Testis (tissue), 3 donors: ENCODE data around the gene INPP1. TPM values are rescaled to one million over a fixed set of nuclear protein-coding genes. Genes with fewer than 3 reads are reported as not detected.

Experiments used
- DNase-seq: peaks from one replicate; pipeline ENCODE4 v3.0.0-alpha.2; 2019
- H3K27ac ChIP-seq, 2 donors: fragments of 200-600 bp; sonication (generic); one replicate each; pipeline ENCODE4 v1.5.1; 2019
- H3K27me3 ChIP-seq: fragments of 200-600 bp; sonication (generic); one replicate; pipeline ENCODE4 v1.5.1; 2019
- H3K36me3 ChIP-seq: fragments of 200-600 bp; sonication (generic); one replicate; pipeline ENCODE4 v1.5.1; 2017; ENCODE audit warnings: low read depth; ENCODE audit errors: missing control alignments
- H3K4me1 ChIP-seq: fragments of 200-600 bp; sonication (generic); one replicate; pipeline ENCODE4 v1.5.1; 2019
- H3K4me3 ChIP-seq, 2 donors: fragments of 200-600 bp; sonication (generic); one replicate each; pipeline ENCODE4 v1.5.1; 2017 to 2019
- H3K9me3 ChIP-seq: fragments of 200-600 bp; sonication (generic); one replicate; pipeline ENCODE4 v1.5.1; 2017
- CTCF ChIP-seq, 3 experiments: fragments of 450-650 bp in 2 of 3; fragments of 200-600 bp in 1 of 3; sonication (generic) in 1 of 3; IDR thresholded peaks; one replicate each; pipeline ENCODE4 v1.5.1; 2016 to 2019; ENCODE audit warnings: antibody characterized with exemption in 3 of 3, mild to moderate bottlenecking in 2 of 3, moderate library complexity in 1 of 3
- POLR2A ChIP-seq: fragments of 450-650 bp; IDR thresholded peaks from one replicate; pipeline ENCODE4 v1.6.1; 2017; ENCODE audit warnings: antibody characterized with exemption, mild to moderate bottlenecking, moderate library complexity
- WGBS, 2 donors: methylation state at CpG; one replicate each; pipeline ENCODE4 v1.1.5; 2018; 5-methylcytosine and 5-hydroxymethylcytosine counted together
- intact Hi-C: fragments of 100-400 bp; cut with DNase I; formaldehyde crosslinking; loops from one replicate; pipeline ENCODE4 v1.15.1; 2023; ENCODE audit warnings: low total_unique reads
- polyA plus RNA-seq: library from polyadenylated mRNA; stranded (reverse); fragments of 350-450 nt; fragmentation: Illumina TruSeq; extraction: RNeasy Lipid Tissue Mini Kit (QIAGEN cat#74804); gene quantifications from one replicate; pipeline ENCODE4 v1.2.3, GENCODE V29; 2014; ENCODE audit warnings: low read depth, low replicate concordance; ENCODE audit not compliant: insufficient read depth
- total RNA-seq, 2 donors: library from RNA; depleted of rRNA; stranded (reverse); fragments of >200 nt; gene quantifications; one replicate each; pipeline ENCODE4 v1.2.3, GENCODE V29; 2016

The INPP1 gene
- total and polyA plus RNA-seq, 3 donors from 2014 or later: 37.8 to 105 (median 62.6) TPM

- H3K4me1 ChIP-seq: no peaks in the 10 kb centered on the region
- no peak overlapping the region for H3K27ac ChIP-seq
- intact Hi-C loops: no loop called here
- DNase-seq: no peak
- WGBS, 2 donors: 83% methylated on average over 5 of the region's 5 CpGs
- TF ChIP-seq CTCF (IDR thresholded peaks at IDR 0.05) (no peak), POLR2A (no peak)
- H3K27me3 ChIP-seq: no peaks in the 10 kb centered on the region
- no peak overlapping the region for H3K4me3 ChIP-seq
- H3K9me3 ChIP-seq: no peaks in the 10 kb centered on the region
- H3K36me3 ChIP-seq: no peaks in the 10 kb centered on the region
Observed at GRCh38 chr2:190380962-190381412, 37.6 kb downstream of the INPP1 start.

- H3K9me3 ChIP-seq: no peaks in the 10 kb centered on the region
- H3K4me1 ChIP-seq: no peaks in the 10 kb centered on the region
- peak in 2 of 3 experiments; percentile 46 to 47 for TF ChIP-seq CTCF (IDR thresholded peaks at IDR 0.05)
- TF ChIP-seq POLR2A: no peak
- no peaks in the 10 kb centered on the region for H3K27me3 ChIP-seq
- DNase-seq: peak; percentile 47
- no peak overlapping the region for H3K4me3 ChIP-seq
- intact Hi-C loops: no loop called here
- no peaks in the 10 kb centered on the region for H3K36me3 ChIP-seq
- no peak overlapping the region for H3K27ac ChIP-seq
- 28 to 33% methylated on average over 1 of the region's 1 CpG for WGBS, 2 donors
Observed at GRCh38 chr2:190382851-190383250, 39.5 kb downstream of the INPP1 start.

DNA sequence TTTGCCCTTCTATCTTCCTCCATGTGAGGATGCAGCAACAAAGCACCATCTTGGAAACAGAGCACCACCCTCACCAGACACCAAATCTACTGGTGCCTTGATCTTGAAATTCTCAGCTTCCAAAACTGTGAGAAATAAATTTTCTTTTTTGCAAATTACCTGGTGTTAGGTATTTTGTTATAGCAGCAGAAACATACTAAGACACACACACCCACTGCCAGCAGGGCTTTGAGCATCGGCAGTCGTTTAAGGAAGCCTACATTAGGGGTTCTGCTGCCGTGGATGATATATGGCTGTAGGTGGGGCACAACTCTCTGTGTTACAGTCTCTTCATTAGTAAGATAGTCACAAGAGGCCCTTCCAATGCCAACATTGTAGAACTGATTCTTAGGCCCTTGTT is 44.0 kb downstream of the INPP1 start:
- Histone ChIP-seq H3K4me1 (no peaks in the 10 kb centered on the region), H3K36me3 (no peaks in the 10 kb centered on the region), H3K27me3 (no peaks in the 10 kb centered on the region), H3K4me3 (no peak overlapping the region), H3K9me3 (no peaks in the 10 kb centered on the region), H3K27ac (no peak overlapping the region)
- no peak for TF ChIP-seq CTCF (IDR thresholded peaks at IDR 0.05)
- TF ChIP-seq POLR2A: no peak
- intact Hi-C loops: no loop called here
- DNase-seq: no peak
- WGBS, 2 donors: 90 to 91% methylated on average over 3 of the region's 3 CpGs

DNA sequence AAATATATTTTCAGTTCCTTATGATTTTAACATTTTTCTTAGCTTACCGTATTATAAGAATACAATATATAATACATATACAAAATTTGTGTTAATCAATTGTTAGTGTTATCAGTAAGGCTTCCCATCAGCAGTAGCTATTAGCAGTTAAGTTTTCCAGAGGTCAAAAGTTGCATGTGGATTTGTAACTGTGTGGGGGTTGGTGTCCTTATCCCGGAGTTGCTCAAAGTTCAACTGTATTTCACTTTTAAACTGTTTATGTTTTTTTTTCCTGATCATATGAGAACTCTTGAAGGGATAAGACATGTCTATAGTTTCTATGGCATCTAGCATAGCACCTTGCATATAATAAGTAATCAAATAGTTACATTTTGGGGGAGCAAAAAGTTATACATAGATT is 52.9 kb downstream of the INPP1 start:
- intact Hi-C loops: no loop called here
- DNase-seq: no peak
- Histone ChIP-seq H3K4me3 (no peak overlapping the region), H3K27ac (no peak overlapping the region), H3K36me3 (no peaks in the 10 kb centered on the region), H3K4me1 (no peaks in the 10 kb centered on the region), H3K27me3 (no peaks in the 10 kb centered on the region), H3K9me3 (no peaks in the 10 kb centered on the region)
- TF ChIP-seq POLR2A (no peak), CTCF (IDR thresholded peaks at IDR 0.05) (no peak)
- 78 to 81% methylated on average over 2 of the region's 2 CpGs for WGBS, 2 donors

DNA sequence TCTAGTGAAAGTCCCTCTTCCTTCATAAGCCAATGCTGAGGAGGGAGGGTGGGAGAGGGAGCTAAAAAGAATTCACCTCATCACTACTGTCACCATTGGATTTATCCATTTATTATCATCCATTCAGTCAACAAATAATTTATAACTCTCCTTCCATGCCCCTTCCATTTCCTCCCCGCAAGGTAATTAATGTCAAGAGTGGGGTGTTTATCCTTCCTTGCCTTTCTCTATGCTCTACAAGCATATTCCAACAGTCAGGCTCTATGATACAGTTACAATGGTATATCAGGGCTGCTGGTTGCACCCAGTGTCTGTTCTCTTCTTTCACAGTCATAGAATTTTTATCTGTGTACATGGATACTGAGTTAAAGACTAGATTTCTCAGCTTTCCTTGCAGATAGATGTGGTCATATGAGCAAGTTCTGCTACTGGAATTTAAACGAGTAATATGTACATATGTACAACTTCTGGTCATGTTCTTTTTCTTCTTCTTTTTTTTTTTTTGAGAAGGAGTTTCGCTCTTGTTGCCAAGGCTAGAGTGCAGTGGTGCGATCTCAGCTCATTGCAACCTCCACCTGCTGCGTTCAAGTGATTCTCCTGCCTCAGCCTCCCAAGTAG is 59.7 kb downstream of the INPP1 start:
- no peak overlapping the region for H3K27ac ChIP-seq
- WGBS, 2 donors: 59 to 84% methylated on average over 5 of the region's 5 CpGs
- no peaks in the 10 kb centered on the region for H3K27me3 ChIP-seq
- H3K4me3 ChIP-seq: no peak overlapping the region
- peaks cover 3% of the 10 kb centered on the region for H3K4me1 ChIP-seq
- no peak for DNase-seq
- H3K36me3 ChIP-seq: no peaks in the 10 kb centered on the region
- H3K9me3 ChIP-seq: no peaks in the 10 kb centered on the region
- TF ChIP-seq POLR2A: no peak
- TF ChIP-seq CTCF (IDR thresholded peaks at IDR 0.05): no peak
- intact Hi-C loops: no loop called here
